ENCODE data around the gene SRI.

SRI gene

GRCh38 chr7:88176190-88176589 lies 43.6 kb downstream of the SRI start:
- no peak overlapping the region for H2AFZ ChIP-seq (ENCODE audit: low read depth, low read length)
- no peaks in the 10 kb centered on the region for H3K36me3 ChIP-seq (replicated peaks; ENCODE audit: low read depth, low read length)
- H3K9me3 ChIP-seq (ENCODE audit: insufficient read depth, low read length) = no peaks in the 10 kb centered on the region
- TF ChIP-seq EZH2phosphoT487 (IDR thresholded peaks at IDR 0.05; ENCODE audit: low read depth) = no peak
- no peak for TF ChIP-seq CTCF (IDR thresholded peaks at IDR 0.05; ENCODE audit: low read depth, low read length)
- H3K9ac ChIP-seq (ENCODE audit: low read length) = no peak overlapping the region
- H3K4me2 ChIP-seq (ENCODE audit: low read length) = no peak overlapping the region
- H3K4me3 ChIP-seq (ENCODE audit: low read length) = no peak overlapping the region
- no peaks in the 10 kb centered on the region for H3K79me2 ChIP-seq (ENCODE audit: low read length)
- H3K27me3 ChIP-seq (ENCODE audit: low read depth, low read length) = no peaks in the 10 kb centered on the region
- no peak overlapping the region for H3K27ac ChIP-seq (ENCODE audit: low read length)
- peaks cover 4% of the 10 kb centered on the region; the same call in 1 of the 2 replicates for H3K4me1 ChIP-seq (ENCODE audit: low read length)
- H4K20me1 ChIP-seq (ENCODE audit: insufficient read depth, low read length) = no peaks in the 10 kb centered on the region

- Histone ChIP-seq H3K36me3 (replicated peaks; ENCODE audit: low read depth, low read length) (no peaks in the 10 kb centered on the region), H3K4me2 (ENCODE audit: low read length) (no peak overlapping the region), H3K9ac (ENCODE audit: low read length) (no peak overlapping the region), H2AFZ (ENCODE audit: low read depth, low read length) (no peak overlapping the region), H3K79me2 (ENCODE audit: low read length) (no peaks in the 10 kb centered on the region), H4K20me1 (ENCODE audit: insufficient read depth, low read length) (no peaks in the 10 kb centered on the region), H3K27ac (ENCODE audit: low read length) (no peak overlapping the region), H3K27me3 (ENCODE audit: low read depth, low read length) (no peaks in the 10 kb centered on the region), H3K9me3 (ENCODE audit: insufficient read depth, low read length) (no peaks in the 10 kb centered on the region), H3K4me3 (ENCODE audit: low read length) (no peak overlapping the region), H3K4me1 (ENCODE audit: low read length) (peaks cover 4% of the 10 kb centered on the region; the same call in 1 of the 2 replicates)
- no peak for TF ChIP-seq EZH2phosphoT487 (IDR thresholded peaks at IDR 0.05; ENCODE audit: low read depth)
Observed at GRCh38 chr7:88172842-88173241, 47.0 kb downstream of the SRI start.

GRCh38 chr7:88169717-88170320 lies 50.0 kb downstream of the SRI start:
- H3K4me1 ChIP-seq (ENCODE audit: low read length) = peaks cover 4% of the 10 kb centered on the region; the same call in 1 of the 2 replicates
- no peak overlapping the region for H3K9ac ChIP-seq (ENCODE audit: low read length)
- no peaks in the 10 kb centered on the region for H3K79me2 ChIP-seq (ENCODE audit: low read length)
- no peak overlapping the region for H3K4me2 ChIP-seq (ENCODE audit: low read length)
- no peak overlapping the region for H2AFZ ChIP-seq (ENCODE audit: low read depth, low read length)
- H3K36me3 ChIP-seq (replicated peaks; ENCODE audit: low read depth, low read length) = no peaks in the 10 kb centered on the region
- H3K27me3 ChIP-seq (ENCODE audit: low read depth, low read length) = no peaks in the 10 kb centered on the region
- no peak overlapping the region for H3K4me3 ChIP-seq (ENCODE audit: low read length)
- TF ChIP-seq CTCF (IDR thresholded peaks at IDR 0.05; ENCODE audit: low read depth, low read length) (peak; percentile 72), EZH2phosphoT487 (IDR thresholded peaks at IDR 0.05; ENCODE audit: low read depth) (no peak)
- no peaks in the 10 kb centered on the region for H3K9me3 ChIP-seq (ENCODE audit: insufficient read depth, low read length)
- H4K20me1 ChIP-seq (ENCODE audit: insufficient read depth, low read length) = no peaks in the 10 kb centered on the region
- H3K27ac ChIP-seq (ENCODE audit: low read length) = no peak overlapping the region

- H2AFZ ChIP-seq (ENCODE audit: low read depth, low read length) = no peak overlapping the region
- TF ChIP-seq EZH2phosphoT487 (IDR thresholded peaks at IDR 0.05; ENCODE audit: low read depth) (no peak), CTCF (IDR thresholded peaks at IDR 0.05; ENCODE audit: low read depth, low read length) (no peak)
- H3K4me3 ChIP-seq (ENCODE audit: low read length) = no peak overlapping the region
- no peaks in the 10 kb centered on the region for H3K36me3 ChIP-seq (replicated peaks; ENCODE audit: low read depth, low read length)
- H3K9ac ChIP-seq (ENCODE audit: low read length) = no peak overlapping the region
- H3K4me1 ChIP-seq (ENCODE audit: low read length) = no peaks in the 10 kb centered on the region
- no peaks in the 10 kb centered on the region for H3K27me3 ChIP-seq (ENCODE audit: low read depth, low read length)
- H3K27ac ChIP-seq (ENCODE audit: low read length) = no peak overlapping the region
- H3K4me2 ChIP-seq (ENCODE audit: low read length) = no peak overlapping the region
- H3K9me3 ChIP-seq (ENCODE audit: insufficient read depth, low read length) = no peaks in the 10 kb centered on the region
- no peaks in the 10 kb centered on the region for H3K79me2 ChIP-seq (ENCODE audit: low read length)
- H4K20me1 ChIP-seq (ENCODE audit: insufficient read depth, low read length) = no peaks in the 10 kb centered on the region
Observed at GRCh38 chr7:88167721-88168120, 52.1 kb downstream of the SRI start.
